Transverse colon (tissue), 4 donors: ENCODE measurements around the gene HAO1. TPM values are rescaled to one million over a fixed set of nuclear protein-coding genes. Genes with fewer than 3 reads are reported as not detected.

Experiments used
- DNase-seq: peaks from one replicate; pipeline ENCODE4 v3.0.0-alpha.2; 2019
- H3K27ac ChIP-seq, 4 donors: fragments of 200-600 bp; sonication (generic); 2 replicates each; pipeline ENCODE4 v1.5.1; 2016 to 2018; ENCODE audit warnings: inconsistent platforms in 4 of 4
- H3K27me3 ChIP-seq: fragments of 200-600 bp; sonication (generic); 2 replicates; pipeline ENCODE4 v1.5.1; 2017; ENCODE audit warnings: inconsistent platforms
- H3K36me3 ChIP-seq, 4 donors: fragments of 200-600 bp; sonication (generic); 2 replicates each; pipeline ENCODE4 v1.5.1; 2017 to 2019; ENCODE audit warnings: inconsistent platforms in 4 of 4
- H3K4me1 ChIP-seq, 4 donors: fragments of 200-600 bp; sonication (generic); 2 replicates each; pipeline ENCODE4 v1.5.1; 2017 to 2020; ENCODE audit warnings: inconsistent platforms in 4 of 4
- H3K4me3 ChIP-seq, 4 donors: fragments of 200-600 bp; sonication (generic); 1 replicate in 1 of 4; 2 replicates in 3 of 4; pipeline versions ENCODE4 v1.5.1 to v1.6.1; 2017 to 2019; ENCODE audit warnings: inconsistent platforms in 4 of 4
- H3K9me3 ChIP-seq, 2 donors: fragments of 200-600 bp; sonication (generic); 2 replicates each; pipeline ENCODE4 v1.5.1; 2017 to 2019; ENCODE audit warnings: inconsistent platforms in 2 of 2
- EP300 ChIP-seq: sonication (generic); formaldehyde crosslinking; IDR thresholded peaks from one replicate; pipeline ENCODE4 v1.6.1; 2017; ENCODE audit warnings: antibody characterized with exemption, low read depth
- POLR2A ChIP-seq: fragments of 450-650 bp; IDR thresholded peaks from one replicate; pipeline ENCODE4 v1.6.1; 2016; ENCODE audit warnings: antibody characterized with exemption, mild to moderate bottlenecking, moderate library complexity
- POLR2AphosphoS5 ChIP-seq, 3 donors: sonication (generic); formaldehyde crosslinking; IDR thresholded peaks; one replicate each; pipeline ENCODE4 v1.6.1; 2016; ENCODE audit warnings: antibody characterized with exemption in 3 of 3
- WGBS, 2 donors: methylation state at CpG; one replicate each; pipeline ENCODE4 v1.1.5; 2018; ENCODE audit warnings: low coverage in 1 of 2; 5-methylcytosine and 5-hydroxymethylcytosine counted together
- in situ Hi-C, 4 donors: fragments of 200-750 bp; cut with MboI; loops; one replicate each; pipeline versions ENCODE4 v1.15.0 to v1.15.1; 2017; ENCODE audit warnings: low sequenced_read_pairs in 3 of 4, low pct_ligation_motif_present in 1 of 4, low pct_unique_long_range_greater_than_20kb in 1 of 4
- intact Hi-C: fragments of 100-400 bp; cut with DNase I; formaldehyde crosslinking; loops from one replicate; pipeline ENCODE4 v1.15.1; 2023; ENCODE audit warnings: low total_unique reads
- total RNA-seq, 4 donors: library from RNA; depleted of rRNA; stranded (reverse); fragments of >200 nt; gene quantifications; one replicate each; pipeline ENCODE4 v1.1.0, GENCODE V29; 2016
- TF ChIP-seq, protein P1 (sequence below), 5 experiments: fragments of 200-600 bp in 3 of 5; fragments of 450-650 bp in 2 of 5; sonication (generic) in 3 of 5; IDR thresholded peaks; 1 replicate in 2 of 5; 2 replicates in 3 of 5; pipeline ENCODE4 v1.5.1; 2016 to 2017; ENCODE audit warnings: antibody characterized with exemption in 5 of 5, inconsistent platforms in 3 of 5, mild to moderate bottlenecking in 2 of 5, moderate library complexity in 1 of 5

Gene HAO1
- total RNA-seq, 4 donors from 2014 or later = not detected

DNA sequence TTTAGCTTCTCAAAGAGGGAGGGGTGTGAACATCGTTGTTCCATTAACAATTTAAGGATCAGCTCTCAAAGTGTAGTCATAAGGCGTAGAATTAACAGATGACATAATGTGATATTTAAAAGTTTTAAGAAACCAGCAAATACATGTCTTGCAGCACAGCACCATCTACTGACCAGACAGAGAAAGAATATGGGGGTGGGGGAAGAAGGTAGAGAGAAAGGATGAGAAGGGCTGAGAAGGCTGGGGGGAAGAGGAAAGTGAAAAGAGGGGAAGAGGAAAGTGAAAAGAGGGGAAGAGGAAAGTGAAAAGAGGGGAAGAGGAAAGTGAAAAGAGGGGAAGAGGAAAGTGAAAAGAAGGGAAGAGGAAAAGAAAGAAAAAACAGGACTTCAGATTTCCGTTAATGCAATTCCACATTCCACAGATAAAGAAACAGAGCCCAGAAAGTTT lies 80.9 kb downstream of the HAO1 start:
- no peaks in the 10 kb centered on the region for H3K36me3 ChIP-seq
- in situ Hi-C loops (loop anchor here in 1 of 4 donors (25.0 kb wide), 1 partner anchor 1022 kb away; no protein-coding TSS in a partner anchor), intact Hi-C loops (no loop called here)
- no peak for DNase-seq
- no peaks in the 10 kb centered on the region for H3K9me3 ChIP-seq
- TF ChIP-seq POLR2AphosphoS5 (IDR thresholded peaks at IDR 0.05) (no peak), POLR2A (no peak), EP300 (no peak)
- TF ChIP-seq, protein P1, sequence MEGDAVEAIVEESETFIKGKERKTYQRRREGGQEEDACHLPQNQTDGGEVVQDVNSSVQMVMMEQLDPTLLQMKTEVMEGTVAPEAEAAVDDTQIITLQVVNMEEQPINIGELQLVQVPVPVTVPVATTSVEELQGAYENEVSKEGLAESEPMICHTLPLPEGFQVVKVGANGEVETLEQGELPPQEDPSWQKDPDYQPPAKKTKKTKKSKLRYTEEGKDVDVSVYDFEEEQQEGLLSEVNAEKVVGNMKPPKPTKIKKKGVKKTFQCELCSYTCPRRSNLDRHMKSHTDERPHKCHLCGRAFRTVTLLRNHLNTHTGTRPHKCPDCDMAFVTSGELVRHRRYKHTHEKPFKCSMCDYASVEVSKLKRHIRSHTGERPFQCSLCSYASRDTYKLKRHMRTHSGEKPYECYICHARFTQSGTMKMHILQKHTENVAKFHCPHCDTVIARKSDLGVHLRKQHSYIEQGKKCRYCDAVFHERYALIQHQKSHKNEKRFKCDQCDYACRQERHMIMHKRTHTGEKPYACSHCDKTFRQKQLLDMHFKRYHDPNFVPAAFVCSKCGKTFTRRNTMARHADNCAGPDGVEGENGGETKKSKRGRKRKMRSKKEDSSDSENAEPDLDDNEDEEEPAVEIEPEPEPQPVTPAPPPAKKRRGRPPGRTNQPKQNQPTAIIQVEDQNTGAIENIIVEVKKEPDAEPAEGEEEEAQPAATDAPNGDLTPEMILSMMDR (IDR thresholded peaks at IDR 0.05) = peak; percentile 32 to 41 (median 38)
- H3K27ac ChIP-seq = no peak overlapping the region
- H3K27me3 ChIP-seq = no peaks in the 10 kb centered on the region
- no peak overlapping the region for H3K4me3 ChIP-seq
- WGBS, 2 donors = 2 to 23% methylated on average over 3 of the region's 3 CpGs
- H3K4me1 ChIP-seq = no peaks in the 10 kb centered on the region

DNA sequence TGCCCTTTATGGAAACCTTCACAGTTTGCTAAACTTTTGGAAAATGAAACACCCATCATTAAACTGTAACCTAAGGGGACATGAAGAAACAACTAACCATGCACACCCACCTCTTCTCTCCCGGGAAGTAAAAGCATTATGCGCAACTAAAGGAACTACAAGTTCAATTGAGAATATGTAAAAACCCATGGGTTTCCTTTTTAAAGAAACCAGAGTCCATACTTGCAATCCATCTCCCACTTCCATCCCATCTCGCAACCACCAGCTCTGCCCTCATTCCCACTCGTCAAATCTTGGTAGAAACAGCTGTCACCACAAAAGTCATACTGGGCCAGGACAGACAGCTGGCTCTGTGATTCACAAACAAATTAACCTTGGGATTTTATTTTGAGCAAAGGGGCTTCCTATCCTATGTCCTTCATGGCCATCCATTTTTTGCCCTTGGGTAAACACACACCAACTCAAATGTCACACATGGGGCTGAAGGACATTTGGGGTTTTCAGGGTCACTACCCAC lies 81.5 kb downstream of the HAO1 start:
- in situ Hi-C loops (loop anchor here in 1 of 4 donors (25.0 kb wide), 1 partner anchor 1021 kb away; no protein-coding TSS in a partner anchor), intact Hi-C loops (no loop called here)
- TF ChIP-seq POLR2AphosphoS5 (IDR thresholded peaks at IDR 0.05) (no peak), EP300 (no peak), POLR2A (no peak)
- TF ChIP-seq, protein P1 (IDR thresholded peaks at IDR 0.05) = no peak
- H3K27ac ChIP-seq = no peak overlapping the region
- DNase-seq = no peak
- no peaks in the 10 kb centered on the region for H3K36me3 ChIP-seq
- H3K4me3 ChIP-seq = no peak overlapping the region
- no peaks in the 10 kb centered on the region for H3K9me3 ChIP-seq
- no peaks in the 10 kb centered on the region for H3K27me3 ChIP-seq
- WGBS, 2 donors = 40 to 71% methylated on average over 1 to 4 of the region's 4 CpGs
- no peaks in the 10 kb centered on the region for H3K4me1 ChIP-seq

DNA sequence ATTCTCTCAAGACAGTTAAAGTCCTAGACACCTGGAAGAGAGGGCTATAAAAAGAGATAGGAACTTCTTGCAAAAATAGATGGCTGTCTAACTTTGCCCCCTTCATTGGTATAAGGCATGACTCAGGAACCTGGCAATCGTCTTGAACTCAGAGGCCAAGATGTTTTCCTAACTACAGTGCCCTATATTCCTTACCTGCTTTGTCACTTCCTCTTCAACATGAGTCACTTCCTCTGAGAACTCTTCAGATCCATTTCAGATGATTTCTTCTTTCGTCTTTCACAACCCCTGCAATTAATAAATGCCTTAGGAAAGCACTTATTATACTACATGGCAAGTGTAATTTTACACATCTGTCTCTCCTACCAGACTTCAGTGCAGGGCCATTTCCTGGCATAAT lies 83.5 kb downstream of the HAO1 start:
- 28 to 33% methylated on average over 2 of the region's 2 CpGs for WGBS, 2 donors
- Histone ChIP-seq H3K27me3 (no peaks in the 10 kb centered on the region), H3K4me1 (no peaks in the 10 kb centered on the region), H3K9me3 (no peaks in the 10 kb centered on the region), H3K27ac (no peak overlapping the region), H3K4me3 (no peak overlapping the region), H3K36me3 (no peaks in the 10 kb centered on the region)
- TF ChIP-seq POLR2A (no peak), EP300 (no peak), POLR2AphosphoS5 (IDR thresholded peaks at IDR 0.05) (no peak)
- TF ChIP-seq, protein P1 (IDR thresholded peaks at IDR 0.05) = no peak
- intact Hi-C loops (no loop called here), in situ Hi-C loops (loop anchor here in 1 of 4 donors (25.0 kb wide), 1 partner anchor 1019 kb away; no protein-coding TSS in a partner anchor)
- DNase-seq = no peak

DNA sequence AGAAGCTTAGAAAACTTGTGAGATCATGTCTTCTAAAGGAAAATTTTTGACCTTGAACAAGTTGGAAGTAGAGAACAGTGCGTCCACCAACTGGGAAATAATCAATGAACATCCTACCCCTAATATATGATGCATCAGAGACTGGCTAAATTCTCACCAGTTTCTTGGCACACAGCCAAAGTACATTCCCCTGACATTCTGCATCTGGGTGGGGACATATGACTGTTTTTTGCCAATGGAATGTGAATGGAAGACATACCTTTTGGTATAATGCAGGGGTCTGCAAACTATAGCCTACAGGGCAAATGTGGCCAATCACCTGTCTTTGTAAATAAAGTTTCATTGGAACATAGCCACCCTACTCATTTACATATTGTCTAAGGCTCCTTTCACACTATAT lies 84.7 kb downstream of the HAO1 start:
- Histone ChIP-seq H3K27me3 (no peaks in the 10 kb centered on the region), H3K36me3 (no peaks in the 10 kb centered on the region), H3K9me3 (no peaks in the 10 kb centered on the region), H3K27ac (no peak overlapping the region), H3K4me3 (no peak overlapping the region), H3K4me1 (no peaks in the 10 kb centered on the region)
- no peak for DNase-seq
- intact Hi-C loops = no loop called here
- TF ChIP-seq EP300 (no peak), POLR2A (no peak), POLR2AphosphoS5 (IDR thresholded peaks at IDR 0.05) (no peak)
- TF ChIP-seq, protein P1 (IDR thresholded peaks at IDR 0.05) = no peak
- in situ Hi-C loops = loop anchor here in 1 of 4 donors (25.0 kb wide), 1 partner anchor 1018 kb away; no protein-coding TSS in a partner anchor
- 71 to 90% methylated on average over 1 of the region's 1 CpG for WGBS, 2 donors
